KBM-7 (cell line): Measurements from ENCODE around the gene VAV2.

Experiments
- DNase-seq: peaks from one replicate; pipeline ENCODE4 v3.0.0-alpha.2; 2015
- in situ Hi-C: fragments of 300-500 bp; cut with MboI; formaldehyde crosslinking; loops from 2 replicates; pipeline ENCODE4 v1.14.3; 2020; ENCODE audit warnings: low sequenced_read_pairs, low pct_unique_long_range_greater_than_20kb, mixed read lengths

The VAV2 gene

GRCh38 chr9:133805876-133806622, 186.1 kb downstream of the VAV2 start:
- in situ Hi-C loops, result no loop called here
- no peak for DNase-seq

- DNase-seq, result no peak
- in situ Hi-C loops, result no loop called here
Measured at GRCh38 chr9:133804199-133804598, 187.9 kb downstream of the VAV2 start.

GRCh38 chr9:133803745-133804144, 188.4 kb downstream of the VAV2 start:
- no peak for DNase-seq
- in situ Hi-C loops, result no loop called here

- DNase-seq, result no peak
- in situ Hi-C loops, result no loop called here
Measured at GRCh38 chr9:133803028-133803585, 189.0 kb downstream of the VAV2 start.

GRCh38 chr9:133801739-133802138, 190.4 kb downstream of the VAV2 start:
- no peak for DNase-seq
- in situ Hi-C loops, result no loop called here

- in situ Hi-C loops, result no loop called here
- no peak for DNase-seq
Measured at GRCh38 chr9:133800266-133800665, 191.9 kb downstream of the VAV2 start.

GRCh38 chr9:133799716-133800115, 192.4 kb downstream of the VAV2 start:
- DNase-seq, result no peak
- in situ Hi-C loops, result no loop called here

GRCh38 chr9:133799106-133799505, 193.0 kb downstream of the VAV2 start:
- in situ Hi-C loops, result no loop called here
- no peak for DNase-seq

GRCh38 chr9:133798160-133798559, 194.0 kb downstream of the VAV2 start:
- in situ Hi-C loops, result no loop called here

GRCh38 chr9:133797406-133798105, 194.6 kb downstream of the VAV2 start:
- DNase-seq, result no peak
- in situ Hi-C loops, result no loop called here

More at GRCh38 chr9:133798160-133798559, 194.0 kb downstream of the VAV2 start:
- DNase-seq, result no peak

- in situ Hi-C loops, result no loop called here
- DNase-seq, result no peak
Measured at GRCh38 chr9:133796562-133796961, 195.6 kb downstream of the VAV2 start.

- in situ Hi-C loops, result no loop called here
- DNase-seq, result no peak
Measured at GRCh38 chr9:133795049-133795448, 197.1 kb downstream of the VAV2 start.

GRCh38 chr9:133794016-133794760, 197.9 kb downstream of the VAV2 start:
- DNase-seq, result no peak
- in situ Hi-C loops, result no loop called here

GRCh38 chr9:133793471-133793870, 198.7 kb downstream of the VAV2 start:
- in situ Hi-C loops, result no loop called here
- no peak for DNase-seq

GRCh38 chr9:133792721-133793470, 199.2 kb downstream of the VAV2 start:
- DNase-seq, result peak; percentile 68
- in situ Hi-C loops, result no loop called here

- no peak for DNase-seq
- in situ Hi-C loops, result no loop called here
Measured at GRCh38 chr9:133791735-133792649, 200.1 kb downstream of the VAV2 start.

- in situ Hi-C loops, result no loop called here
Measured at GRCh38 chr9:133791069-133791468, 201.1 kb downstream of the VAV2 start.

GRCh38 chr9:133789778-133790177, 202.3 kb downstream of the VAV2 start:
- no peak for DNase-seq

More at GRCh38 chr9:133791069-133791468, 201.1 kb downstream of the VAV2 start:
- DNase-seq, result no peak

More at GRCh38 chr9:133789778-133790177, 202.3 kb downstream of the VAV2 start:
- in situ Hi-C loops, result no loop called here
